ENCODE data around the gene TREML2. TPM values are rescaled to one million over a fixed set of nuclear protein-coding genes. Genes with fewer than 3 reads are reported as not detected.

The TREML2 gene
- total and polyA plus RNA-seq, 2 of the 13 experiments (the other 11 are each of a cell fraction or from before 2014, with no cell fraction given): not detected

DNA sequence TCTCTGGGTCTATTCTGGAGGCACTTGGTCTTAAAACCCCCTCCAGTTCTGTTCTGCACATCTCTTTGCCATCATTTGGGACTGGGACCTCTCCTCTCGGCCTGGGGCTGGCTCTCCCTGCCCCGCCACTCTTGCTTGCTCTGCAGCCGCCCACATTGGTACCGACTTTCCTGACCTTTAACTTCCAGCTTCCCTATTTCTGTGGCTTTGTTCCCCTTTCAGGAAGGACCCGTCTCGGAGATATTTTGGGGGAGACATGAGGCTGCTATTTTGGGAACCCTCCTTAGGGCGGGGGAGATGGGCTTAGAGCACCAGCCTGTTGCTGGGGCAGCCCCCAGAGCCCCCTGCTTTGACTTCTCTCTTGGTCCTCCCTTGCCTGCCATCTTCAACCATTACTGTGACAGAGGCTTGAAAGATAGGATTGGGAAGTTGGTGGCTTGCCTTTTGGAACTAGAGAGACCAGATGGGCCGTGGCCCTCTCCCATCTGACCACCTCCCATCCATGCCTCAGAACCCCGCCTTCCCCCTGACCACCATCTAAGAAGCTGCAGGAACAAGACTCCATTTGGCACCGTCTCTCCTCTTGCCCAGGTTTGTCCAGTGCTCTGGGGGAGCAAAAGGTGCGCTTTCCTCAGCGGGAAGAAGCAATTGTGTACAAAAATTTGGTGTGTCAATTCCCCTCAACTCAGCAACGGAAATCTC is 38.9 kb downstream of the TREML2 start:
- H3K36me3 ChIP-seq (replicated peaks in 1 of 2; ENCODE audit: control insufficient read depth in 1 of 2, insufficient read depth in 2 of 2, low read length in 2 of 2): no peaks in the 10 kb centered on the region
- POLR2A ChIA-PET: no interaction called here
- intact Hi-C loops (cut with micrococcal nuclease; ENCODE audit: unreplicated experiment): no loop called here
- CTCF ChIA-PET (ENCODE audit: low intra/inter-chr PET ratio, low total read pairs): no interaction called here
- no peak overlapping the region for H3K27ac ChIP-seq (ENCODE audit: extremely low read length, insufficient read depth, low read length)
- H3K9ac ChIP-seq (ENCODE audit: insufficient read depth, low read depth, low read length): no peak overlapping the region
- H3K4me3 ChIP-seq (replicated peaks in 1 of 3; ENCODE audit: insufficient read depth in 1 of 3, low read depth in 2 of 3, low read length in 3 of 3): no peak overlapping the region
- H3K79me2 ChIP-seq (ENCODE audit: insufficient read depth, low read length): no peaks in the 10 kb centered on the region
- ATAC-seq (no peak), FAIRE-seq (no peak), DNase-seq (ENCODE audit: low spot score) (no peak)
- H4K20me1 ChIP-seq (ENCODE audit: insufficient read depth, low read length): no peaks in the 10 kb centered on the region
- no peak for TF ChIP-seq ZNF136 (CRISPR knock-in tag; IDR thresholded peaks at IDR 0.05; ENCODE audit: low read depth)
- TF ChIP-seq EZH2 (conservative IDR thresholded peaks at IDR 0.05; ENCODE audit: low read depth, low read length): no peak
- no peak for TF ChIP-seq ZBTB42 (CRISPR knock-in tag; IDR thresholded peaks at IDR 0.05)
- no peak for TF ChIP-seq HHEX (CRISPR knock-in tag; IDR thresholded peaks at IDR 0.05)
- no peak for TF ChIP-seq MTF1 (CRISPR knock-in tag; IDR thresholded peaks at IDR 0.05)
- TF ChIP-seq, protein P1, sequence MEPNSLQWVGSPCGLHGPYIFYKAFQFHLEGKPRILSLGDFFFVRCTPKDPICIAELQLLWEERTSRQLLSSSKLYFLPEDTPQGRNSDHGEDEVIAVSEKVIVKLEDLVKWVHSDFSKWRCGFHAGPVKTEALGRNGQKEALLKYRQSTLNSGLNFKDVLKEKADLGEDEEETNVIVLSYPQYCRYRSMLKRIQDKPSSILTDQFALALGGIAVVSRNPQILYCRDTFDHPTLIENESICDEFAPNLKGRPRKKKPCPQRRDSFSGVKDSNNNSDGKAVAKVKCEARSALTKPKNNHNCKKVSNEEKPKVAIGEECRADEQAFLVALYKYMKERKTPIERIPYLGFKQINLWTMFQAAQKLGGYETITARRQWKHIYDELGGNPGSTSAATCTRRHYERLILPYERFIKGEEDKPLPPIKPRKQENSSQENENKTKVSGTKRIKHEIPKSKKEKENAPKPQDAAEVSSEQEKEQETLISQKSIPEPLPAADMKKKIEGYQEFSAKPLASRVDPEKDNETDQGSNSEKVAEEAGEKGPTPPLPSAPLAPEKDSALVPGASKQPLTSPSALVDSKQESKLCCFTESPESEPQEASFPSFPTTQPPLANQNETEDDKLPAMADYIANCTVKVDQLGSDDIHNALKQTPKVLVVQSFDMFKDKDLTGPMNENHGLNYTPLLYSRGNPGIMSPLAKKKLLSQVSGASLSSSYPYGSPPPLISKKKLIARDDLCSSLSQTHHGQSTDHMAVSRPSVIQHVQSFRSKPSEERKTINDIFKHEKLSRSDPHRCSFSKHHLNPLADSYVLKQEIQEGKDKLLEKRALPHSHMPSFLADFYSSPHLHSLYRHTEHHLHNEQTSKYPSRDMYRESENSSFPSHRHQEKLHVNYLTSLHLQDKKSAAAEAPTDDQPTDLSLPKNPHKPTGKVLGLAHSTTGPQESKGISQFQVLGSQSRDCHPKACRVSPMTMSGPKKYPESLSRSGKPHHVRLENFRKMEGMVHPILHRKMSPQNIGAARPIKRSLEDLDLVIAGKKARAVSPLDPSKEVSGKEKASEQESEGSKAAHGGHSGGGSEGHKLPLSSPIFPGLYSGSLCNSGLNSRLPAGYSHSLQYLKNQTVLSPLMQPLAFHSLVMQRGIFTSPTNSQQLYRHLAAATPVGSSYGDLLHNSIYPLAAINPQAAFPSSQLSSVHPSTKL (CRISPR knock-in tag; IDR thresholded peaks at IDR 0.05): no peak
- no peak for TF ChIP-seq HNRNPH1 (optimal IDR thresholded peaks at IDR 0.05; ENCODE audit: low read depth, low read length)
- TF ChIP-seq ZNF788 (CRISPR knock-in tag; IDR thresholded peaks at IDR 0.05; ENCODE audit: borderline replicate concordance): no peak
- no peak overlapping the region for H2AFZ ChIP-seq (ENCODE audit: low read length)
- BruUV-seq (replicated peaks): no TSS peak
- peaks cover 1 to 16% of the 10 kb centered on the region in 2 experiments; a peak in 2 of 5 replicates for H3K27me3 ChIP-seq (ENCODE audit: control insufficient read depth in 1 of 2, insufficient read depth in 2 of 2, low read length in 2 of 2)
- no peaks in the 10 kb centered on the region for H3K4me1 ChIP-seq (ENCODE audit: insufficient read depth, low read length)
- in situ Hi-C loops (cut with HindIII; ENCODE audit: extremely low pct_ligation_motif_present, low pct_unique_long_range_greater_than_20kb): no loop called here
- no peaks in the 10 kb centered on the region for H3K9me3 ChIP-seq (ENCODE audit: low read length)
- WGBS (ENCODE audit: low lambda C conversion rate): 24% methylated on average over 13 of the region's 13 CpGs
- no peak overlapping the region for H3K4me2 ChIP-seq (ENCODE audit: low read depth, low read length)
